HCT116 (cell line): Measurements from ENCODE around the gene WNK4. TPM values are rescaled to one million over a fixed set of nuclear protein-coding genes. Genes with fewer than 3 reads are reported as not detected.

ENCODE experiments used
- ATAC-seq: fragments of 200-7000 bp; cut with Tn5 transposase; 2 replicates; pipeline ENCODE4 v1.9.1; 2020; ENCODE audit warnings: mild to moderate bottlenecking, moderate library complexity
- BruUV-seq: library from RNA; stranded (reverse); fragments of 400-500 nt; replicated peaks from 2 replicates; lab custom pipeline; 2021; lab: Mats Ljungman, UMichigan
- CTCF ChIA-PET: fragments of 300-600 bp; sonication (Branson Sonifier 250); formaldehyde crosslinking; loops from one replicate; lab custom pipeline; 2021; ENCODE audit warnings: antibody characterized with exemption; lab: Charles Lee
- POLR2A ChIA-PET: fragments of 300-600, 350-600 bp; sonication (Branson Sonifier 250); formaldehyde crosslinking; loops from one replicate; lab custom pipeline; 2021; ENCODE audit warnings: antibody characterized with exemption; lab: Charles Lee
- RAD21 ChIA-PET, 2 experiments: fragments of 300-600 bp; sonication (Branson Sonifier 250); formaldehyde crosslinking; loops; one replicate each; lab custom pipeline; 2023; ENCODE audit warnings: low total read pairs in 2 of 2; ENCODE audit not compliant: uncharacterized antibody in 2 of 2, unreplicated experiment in 2 of 2, low non-redundant PET in 1 of 2; lab: Charles Lee
- DNase-seq: peaks from one replicate; pipeline ENCODE4 v3.0.0-alpha.2; 2010; ENCODE audit warnings: low read depth, low spot score
- H2AFZ ChIP-seq: fragments of 200-600 bp; shearing (Covaris generic), sonication (generic); 2 replicates; pipeline ENCODE4 v1.6.1; 2017; ENCODE audit warnings: low read depth, mixed run types, mixed read lengths, antibody characterized with exemption, low read length; ENCODE audit not compliant: poor library complexity, severe bottlenecking
- H3K27ac ChIP-seq: 2 replicates; pipeline ENCODE4 v1.5.1; 2012; ENCODE audit warnings: low read depth, low read length
- H3K27me3 ChIP-seq: fragments of 200-600 bp; sonication (generic); 2 replicates; pipeline ENCODE4 v1.6.1; 2016; ENCODE audit warnings: mixed run types, low read length, mixed read lengths; ENCODE audit not compliant: insufficient read depth
- H3K36me3 ChIP-seq, 2 experiments: fragments of 200-500 bp in 1 of 2; fragments of 200-600 bp in 1 of 2; sonication (Bioruptor generic) in 1 of 2; sonication (generic) in 1 of 2; 2 replicates each; pipeline versions ENCODE4 v1.5.1 to v1.6.1; 2014 to 2016; ENCODE audit warnings: low read length in 2 of 2, inconsistent platforms in 1 of 2, mixed read lengths in 1 of 2, mixed run types in 1 of 2; ENCODE audit not compliant: insufficient read depth in 2 of 2, control insufficient read depth in 1 of 2
- H3K4me1 ChIP-seq, 2 experiments: fragments of 200-600 bp in 1 of 2; sonication (generic) in 1 of 2; 2 replicates each; pipeline versions ENCODE4 v1.5.1 to v1.6.1; 2012 to 2017; ENCODE audit warnings: low read length in 2 of 2, inconsistent platforms in 1 of 2, mild to moderate bottlenecking in 1 of 2, mixed read lengths in 1 of 2, mixed run types in 1 of 2, moderate library complexity in 1 of 2; ENCODE audit not compliant: insufficient read depth in 2 of 2, control insufficient read depth in 1 of 2
- H3K4me2 ChIP-seq: fragments of 200-600 bp; sonication (generic); 2 replicates; pipeline ENCODE4 v1.6.1; 2017; ENCODE audit warnings: mixed run types, low read length, mixed read lengths
- H3K4me3 ChIP-seq, 2 experiments: fragments of 200-600 bp in 1 of 2; sonication (generic) in 1 of 2; replicated peaks in 1 of 2; 2 replicates each; pipeline ENCODE4 v1.5.1; 2011 to 2016; ENCODE audit warnings: low read length in 2 of 2, control low read depth in 1 of 2, low read depth in 1 of 2, mild to moderate bottlenecking in 1 of 2, mixed read lengths in 1 of 2, mixed run types in 1 of 2
- H3K79me2 ChIP-seq: fragments of 200-600 bp; sonication (generic); 2 replicates; pipeline ENCODE4 v1.6.1; 2017; ENCODE audit warnings: mild to moderate bottlenecking, mixed run types, low read length, moderate library complexity, mixed read lengths; ENCODE audit not compliant: insufficient read depth
- H3K9ac ChIP-seq: fragments of 200-600 bp; sonication (generic); 2 replicates; pipeline ENCODE4 v1.6.1; 2016; ENCODE audit warnings: low read length, mixed read lengths
- H3K9me2 ChIP-seq: fragments of 200-600 bp; sonication (generic), shearing (Covaris generic); 2 replicates; pipeline ENCODE4 v1.6.1; 2017; ENCODE audit warnings: mixed run types, mild to moderate bottlenecking, moderate library complexity; ENCODE audit not compliant: insufficient read depth
- H3K9me3 ChIP-seq, 2 experiments: fragments of 200-500 bp in 1 of 2; fragments of 200-600 bp in 1 of 2; sonication (Bioruptor generic) in 1 of 2; sonication (generic) in 1 of 2; 2 replicates each; pipeline ENCODE4 v1.6.1; 2014 to 2017; ENCODE audit warnings: low read length in 2 of 2, mixed read lengths in 2 of 2, inconsistent platforms in 1 of 2, low read depth in 1 of 2, mild to moderate bottlenecking in 1 of 2, mixed run types in 1 of 2, moderate library complexity in 1 of 2; ENCODE audit not compliant: control insufficient read depth in 1 of 2, insufficient read depth in 1 of 2
- H4K20me1 ChIP-seq: fragments of 200-600 bp; sonication (generic), shearing (Covaris generic); 2 replicates; pipeline ENCODE4 v1.6.1; 2017; ENCODE audit warnings: mixed run types, mild to moderate bottlenecking, moderate library complexity; ENCODE audit not compliant: insufficient read depth
- CBX3 ChIP-seq: IDR thresholded peaks from 2 replicates; pipeline ENCODE4 v1.6.1; 2012; ENCODE audit warnings: low read depth
- CTCF ChIP-seq, 3 experiments: fragments of 200-600 bp in 1 of 3; sonication (generic) in 1 of 3; IDR thresholded peaks in 2 of 3; conservative IDR thresholded peaks in 1 of 3; 2 replicates each; pipeline ENCODE4 v1.5.1; 2012 to 2017; ENCODE audit warnings: low read depth in 2 of 3, low read length in 2 of 3, antibody characterized with exemption in 1 of 3, borderline replicate concordance in 1 of 3, control low read depth in 1 of 3, mild to moderate bottlenecking in 1 of 3, mixed read lengths in 1 of 3, mixed run types in 1 of 3, moderate library complexity in 1 of 3; ENCODE audit not compliant: insufficient read depth in 1 of 3
- REST ChIP-seq: IDR thresholded peaks from 2 replicates; pipeline ENCODE4 v1.6.1; 2012; ENCODE audit warnings: low read depth
- TCF7L2 ChIP-seq: IDR thresholded peaks from 2 replicates; pipeline ENCODE4 v1.7.0; 2011; ENCODE audit warnings: borderline replicate concordance, inconsistent platforms; ENCODE audit not compliant: insufficient read depth, insufficient read length; ENCODE audit errors: extremely low read depth
- ZNF274 ChIP-seq: fragments of 200-500 bp; sonication (Bioruptor generic); IDR thresholded peaks from 2 replicates; pipeline ENCODE4 v1.6.1; 2014; ENCODE audit warnings: mild to moderate bottlenecking, low read depth, low read length, inconsistent platforms
- intact Hi-C: fragments of 100-400 bp; cut with micrococcal nuclease; formaldehyde crosslinking; loops from 2 replicates; pipeline ENCODE4 v1.10.0; 2022
- total RNA-seq: library from RNA; stranded (reverse); gene quantifications from one replicate; pipeline ENCODE4 v1.2.1, GENCODE V29; 2021; ENCODE audit not compliant: unreplicated experiment
- TF ChIP-seq, protein P1 (sequence below): IDR thresholded peaks from 2 replicates; pipeline ENCODE4 v1.6.1; 2012

Gene WNK4
- total RNA-seq, 1 experiment from 2014 or later = 4.5 TPM

- ATAC-seq = no peak
- intact Hi-C loops = no loop called here
Observed at GRCh38 chr17:42782166-42783061, 2.0 kb downstream of the WNK4 start.

More at GRCh38 chr17:42782166-42783061, 2.0 kb downstream of the WNK4 start:
- BruUV-seq = no TSS peak
- ChIA-PET CTCF (no interaction called here), RAD21 (no interaction called here), POLR2A (no interaction called here)
- peak overlapping the region; percentile 59 for H3K4me2 ChIP-seq
- no peaks in the 10 kb centered on the region for H4K20me1 ChIP-seq
- TF ChIP-seq CTCF (IDR thresholded peaks at IDR 0.05 in 2 of 3, conservative IDR thresholded peaks at IDR 0.05 in 1 of 3; ENCODE audit: borderline replicate concordance in 1 of 3, insufficient read depth in 1 of 3, low read depth in 2 of 3, low read length in 2 of 3) (no peak), TCF7L2 (no peak), REST (no peak), ZNF274 (no peak), CBX3 (no peak)
- TF ChIP-seq, protein P1, sequence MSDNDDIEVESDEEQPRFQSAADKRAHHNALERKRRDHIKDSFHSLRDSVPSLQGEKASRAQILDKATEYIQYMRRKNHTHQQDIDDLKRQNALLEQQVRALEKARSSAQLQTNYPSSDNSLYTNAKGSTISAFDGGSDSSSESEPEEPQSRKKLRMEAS = no peak
- no peak overlapping the region for H2AFZ ChIP-seq
- H3K9me2 ChIP-seq = no peaks in the 10 kb centered on the region
- H3K79me2 ChIP-seq = no peaks in the 10 kb centered on the region
- no peak overlapping the region for H3K27ac ChIP-seq
- no peaks in the 10 kb centered on the region for H3K27me3 ChIP-seq
- no peak overlapping the region for H3K4me3 ChIP-seq
- peaks cover 10 to 15% of the 10 kb centered on the region in 2 experiments; a peak in 3 of 4 replicates for H3K36me3 ChIP-seq
- no peak for DNase-seq
- H3K4me1 ChIP-seq = peaks cover 3 to 20% of the 10 kb centered on the region in 2 experiments; a peak in 3 of 4 replicates
- no peaks in the 10 kb centered on the region for H3K9me3 ChIP-seq
- H3K9ac ChIP-seq = peak overlapping the region; percentile 38; the same call in 1 of the 2 replicates
